Fibroblast of mammary gland (primary cell): Measurements from ENCODE around the gene PNISR.

Experiments
- DNase-seq: peaks from one replicate; pipeline ENCODE4 v3.0.0-alpha.2; 2010; ENCODE audit warnings: low read depth
- H3K4me3 ChIP-seq: 2 replicates; pipeline ENCODE4 v1.5.1; 2011; ENCODE audit warnings: low read depth, mild to moderate bottlenecking, low read length, moderate library complexity; ENCODE audit not compliant: control insufficient read depth
- CTCF ChIP-seq: conservative IDR thresholded peaks from 2 replicates; pipeline ENCODE4 v1.5.1; 2011; ENCODE audit warnings: low read depth, low read length, inconsistent platforms; ENCODE audit not compliant: control insufficient read depth, insufficient read depth

PNISR gene

GRCh38 chr6:99424022-99424421, 1.1 kb downstream of the PNISR start:
- H3K4me3 ChIP-seq, result peak overlapping the region; percentile 98
- no peak for TF ChIP-seq CTCF
- no peak for DNase-seq

- no peak overlapping the region for H3K4me3 ChIP-seq
- DNase-seq, result no peak
- TF ChIP-seq CTCF, result no peak
Measured at GRCh38 chr6:99422912-99423311, 2.2 kb downstream of the PNISR start.

- no peak for TF ChIP-seq CTCF
- DNase-seq, result no peak
- H3K4me3 ChIP-seq, result no peak overlapping the region
Measured at GRCh38 chr6:99416892-99417767, 8.0 kb downstream of the PNISR start.

- DNase-seq, result no peak
- no peak for TF ChIP-seq CTCF
- H3K4me3 ChIP-seq, result no peak overlapping the region
Measured at GRCh38 chr6:99416226-99416625, 8.9 kb downstream of the PNISR start.

- no peak overlapping the region for H3K4me3 ChIP-seq
- no peak for TF ChIP-seq CTCF
- DNase-seq, result no peak
Measured at GRCh38 chr6:99415446-99415845, 9.7 kb downstream of the PNISR start.

- TF ChIP-seq CTCF, result no peak
- no peak overlapping the region for H3K4me3 ChIP-seq
- no peak for DNase-seq
Measured at GRCh38 chr6:99412065-99412464, 13.0 kb downstream of the PNISR start.

GRCh38 chr6:99409672-99410071, 15.4 kb downstream of the PNISR start:
- no peak overlapping the region for H3K4me3 ChIP-seq
- no peak for DNase-seq
- no peak for TF ChIP-seq CTCF
